ENCODE results near the gene HSCB.
"Not testable (repeated sequence)": the region's sequence is repeated elsewhere in the genome, so short reads cannot be mapped to it uniquely, and the experiment has no call there.

Gene HSCB

GRCh38 chr22:28741785-28742561, at the start of gene HSCB, which contains the start of gene CHEK2:
Gene HSCB, plus strand, starts transcription at chr22:28742039. Its CDS starts 57 bp downstream, at chr22:28742096.
Gene CHEK2, minus strand, starts transcription at chr22:28741820. Its CDS starts 7,099 bp downstream, at chr22:28734721.
- peak; percentile 97 for DNase-seq (ENCODE audit: low read depth)

GRCh38 chr22:28693041-28693760, 48.6 kb upstream of the HSCB start:
- not testable (repeated sequence) for DNase-seq (ENCODE audit: low read depth)

- no peak for DNase-seq (ENCODE audit: low read depth)
Observed at GRCh38 chr22:28702891-28703290, 38.9 kb upstream of the HSCB start.

- no peak for DNase-seq (ENCODE audit: low read depth)
Observed at GRCh38 chr22:28703436-28703835, 38.4 kb upstream of the HSCB start.

GRCh38 chr22:28706845-28707244, 35.0 kb upstream of the HSCB start:
- DNase-seq (ENCODE audit: low read depth): no peak

- no peak for DNase-seq (ENCODE audit: low read depth)
Observed at GRCh38 chr22:28710107-28710506, 31.7 kb upstream of the HSCB start.

- no peak for DNase-seq (ENCODE audit: low read depth)
Observed at GRCh38 chr22:28710576-28711191, 31.2 kb upstream of the HSCB start.

- DNase-seq (ENCODE audit: low read depth): no peak
Observed at GRCh38 chr22:28711341-28711740, 30.5 kb upstream of the HSCB start.

- no peak for DNase-seq (ENCODE audit: low read depth)
Observed at GRCh38 chr22:28711820-28712777, 29.7 kb upstream of the HSCB start.

- no peak for DNase-seq (ENCODE audit: low read depth)
Observed at GRCh38 chr22:28714043-28714628, 27.7 kb upstream of the HSCB start.

GRCh38 chr22:28715611-28716010, 26.2 kb upstream of the HSCB start:
- no peak for DNase-seq (ENCODE audit: low read depth)

GRCh38 chr22:28716686-28717085, 25.2 kb upstream of the HSCB start:
- no peak for DNase-seq (ENCODE audit: low read depth)

GRCh38 chr22:28718044-28718443, 23.8 kb upstream of the HSCB start:
- no peak for DNase-seq (ENCODE audit: low read depth)

GRCh38 chr22:28728002-28728401, 13.8 kb upstream of the HSCB start:
- no peak for DNase-seq (ENCODE audit: low read depth)

- DNase-seq (ENCODE audit: low read depth): no peak
Observed at GRCh38 chr22:28728621-28729313, 13.1 kb upstream of the HSCB start.

- DNase-seq (ENCODE audit: low read depth): no peak
Observed at GRCh38 chr22:28730179-28730578, 11.7 kb upstream of the HSCB start.

- no peak for DNase-seq (ENCODE audit: low read depth)
Observed at GRCh38 chr22:28734393-28734792, 7.4 kb upstream of the HSCB start.

- no peak for DNase-seq (ENCODE audit: low read depth)
Observed at GRCh38 chr22:28736301-28737155, 5.3 kb upstream of the HSCB start.

GRCh38 chr22:28737701-28738100, 4.1 kb upstream of the HSCB start:
- DNase-seq (ENCODE audit: low read depth): no peak

GRCh38 chr22:28738876-28739275, 3.0 kb upstream of the HSCB start:
- DNase-seq (ENCODE audit: low read depth): not testable (repeated sequence)
